ENCODE data around the gene SAMSN1.
"Not testable (repeated sequence)": the region's sequence is repeated elsewhere in the genome, so short reads cannot be mapped to it uniquely, and the experiment has no call there.

Gene SAMSN1

DNA sequence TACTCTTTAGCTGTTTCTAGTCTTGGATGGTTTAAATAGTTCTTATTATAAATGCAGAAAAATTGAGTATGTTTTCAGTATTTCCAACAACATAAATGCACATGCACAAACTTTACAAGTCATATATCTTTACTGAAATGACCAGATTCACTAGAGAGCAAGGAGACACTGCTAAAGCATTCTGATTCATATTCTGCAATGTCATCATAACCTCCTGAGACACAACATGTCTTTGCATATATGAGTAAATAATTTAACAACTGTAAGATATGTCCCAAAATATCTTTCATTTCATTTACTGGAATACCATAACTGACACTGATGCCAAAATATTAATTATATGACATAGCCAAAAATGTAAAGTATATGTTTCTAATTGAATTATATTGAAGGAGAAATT lies 16.8 kb upstream of the SAMSN1 start:
- DNase-seq: no peak

DNA sequence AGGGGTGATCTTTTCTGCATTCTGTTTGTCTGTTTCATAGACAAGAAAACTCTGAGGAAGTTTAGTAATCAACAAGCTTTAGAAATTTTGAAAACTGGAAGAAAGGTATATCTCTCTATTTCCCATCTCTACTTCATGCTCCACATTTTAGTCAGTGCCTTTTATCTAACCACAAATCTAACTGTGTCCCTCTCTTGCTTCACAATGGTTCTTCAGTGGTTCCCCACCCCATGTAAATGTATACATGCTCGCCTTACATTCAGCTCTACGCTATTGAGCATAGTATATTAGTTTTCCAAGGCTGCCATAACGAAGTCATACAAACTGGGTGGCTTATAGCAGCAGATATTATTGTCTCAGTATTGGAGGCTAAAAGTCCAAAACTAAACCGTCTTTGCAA lies 14.4 kb upstream of the SAMSN1 start:
- DNase-seq: no peak

DNA sequence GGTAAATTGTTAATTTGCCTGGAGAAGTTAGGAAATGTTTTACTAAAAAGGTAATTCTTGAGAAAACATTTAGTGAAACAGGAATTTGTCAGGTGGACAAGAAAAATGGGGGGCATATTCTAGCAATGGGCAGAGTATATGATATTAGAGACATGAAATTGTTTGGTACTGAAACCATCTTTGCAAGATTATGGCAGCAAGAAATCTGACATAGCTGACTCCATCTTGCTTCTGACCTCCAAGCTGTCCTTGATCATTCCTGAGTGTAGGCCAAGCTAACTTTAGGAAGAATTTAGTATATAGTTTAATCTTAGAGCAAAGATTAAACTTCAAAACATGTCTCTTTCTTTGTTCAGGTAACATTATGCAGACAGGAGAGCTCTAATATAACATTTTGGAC lies 14.0 kb upstream of the SAMSN1 start:
- DNase-seq: no peak

DNA sequence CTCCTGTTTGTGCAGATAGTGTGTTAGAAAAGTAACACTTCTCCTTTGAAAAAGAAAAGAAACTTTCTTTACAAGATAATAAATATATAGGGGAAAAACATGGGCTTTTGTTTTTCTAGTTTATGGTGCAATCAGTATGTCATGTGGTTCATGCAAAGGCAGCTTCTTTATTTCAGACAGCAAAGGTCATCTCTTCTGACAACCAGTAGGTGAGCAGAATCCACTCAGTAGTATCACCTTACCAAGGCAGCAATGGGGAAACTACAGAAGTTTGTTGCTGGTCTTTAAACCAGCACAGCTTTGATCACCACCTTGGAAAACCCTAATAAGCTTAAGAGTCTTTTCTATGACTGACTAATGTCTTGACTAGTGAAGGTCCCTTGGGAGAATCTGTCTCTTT lies 13.0 kb upstream of the SAMSN1 start:
- no peak for DNase-seq

DNA sequence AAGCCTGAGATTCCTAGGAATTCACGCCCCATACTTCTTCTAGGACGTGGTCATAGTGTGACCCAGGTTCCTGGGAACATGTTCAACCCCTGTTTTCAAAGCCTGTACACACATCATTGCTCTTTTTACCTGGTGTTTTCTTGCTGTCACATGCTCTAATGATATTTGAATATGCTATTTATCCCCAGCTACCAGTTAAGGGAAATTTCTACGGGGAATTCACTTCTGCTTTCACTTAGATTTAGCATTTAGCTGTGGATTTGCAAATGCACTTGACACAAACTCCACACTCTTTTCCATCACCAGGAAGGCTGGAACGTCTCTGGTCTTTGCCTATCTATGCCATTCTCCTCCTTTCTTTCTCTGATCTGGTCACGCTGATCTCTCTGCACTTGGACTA lies 11.3 kb upstream of the SAMSN1 start:
- no peak for DNase-seq

DNA sequence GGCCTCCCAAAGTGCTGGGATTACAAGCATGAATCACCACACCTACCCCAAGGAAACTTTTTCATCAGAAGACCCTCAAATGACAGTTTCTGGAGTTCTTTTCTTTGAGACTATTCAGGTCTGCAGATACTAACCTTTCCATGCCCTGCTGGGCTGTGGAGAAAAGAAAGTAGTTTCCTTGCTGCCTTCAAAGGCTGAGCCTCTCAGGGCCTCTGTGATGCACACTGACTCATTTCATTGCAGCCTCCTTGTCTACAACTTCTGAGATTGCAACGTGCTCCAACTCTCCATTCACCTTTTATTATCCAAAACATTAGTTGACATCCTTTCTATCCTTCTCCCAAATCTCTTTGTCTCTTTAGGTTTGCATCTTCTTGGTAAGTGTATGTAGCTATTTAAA lies 8.8 kb upstream of the SAMSN1 start:
- peak; percentile 25 for DNase-seq

DNA sequence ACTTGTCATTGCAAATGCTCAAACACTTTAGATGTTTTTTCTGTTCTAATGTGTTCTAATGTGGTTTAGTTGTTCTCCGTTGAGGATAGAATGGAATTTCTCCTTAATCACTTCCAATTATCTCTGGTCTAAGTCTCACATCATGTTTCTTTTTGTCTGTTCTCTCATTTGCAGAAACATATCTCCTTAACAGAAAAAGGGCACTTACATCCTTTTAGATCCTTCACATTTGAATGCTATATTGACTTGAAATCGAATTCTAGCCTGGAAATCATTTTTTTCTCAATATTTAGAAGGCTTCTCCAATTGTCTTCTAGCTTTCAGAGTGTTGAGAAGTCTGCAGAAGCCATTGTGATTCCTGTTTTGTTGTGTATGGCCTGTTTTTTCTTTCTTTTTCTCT lies 7.3 kb upstream of the SAMSN1 start:
- DNase-seq: no peak

DNA sequence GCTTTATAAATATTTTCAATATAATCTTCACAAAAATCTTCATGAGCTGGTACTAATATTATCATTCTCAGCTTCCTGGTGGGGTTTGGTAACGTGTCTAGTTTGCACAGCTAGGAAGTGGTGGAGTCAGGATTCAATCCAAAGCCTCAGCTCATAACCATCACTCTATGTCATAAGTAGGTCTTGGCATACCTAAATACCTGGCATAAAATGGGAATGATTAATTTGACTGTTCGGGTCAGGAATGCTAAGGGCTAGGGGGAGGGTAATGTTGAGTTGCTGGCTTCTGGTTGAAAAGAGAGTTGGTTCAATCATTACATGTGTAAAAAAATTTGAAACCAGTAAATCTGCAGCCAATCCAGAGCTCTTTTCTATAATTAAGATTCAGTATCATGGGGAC lies 5.6 kb upstream of the SAMSN1 start:
- DNase-seq: no peak

DNA sequence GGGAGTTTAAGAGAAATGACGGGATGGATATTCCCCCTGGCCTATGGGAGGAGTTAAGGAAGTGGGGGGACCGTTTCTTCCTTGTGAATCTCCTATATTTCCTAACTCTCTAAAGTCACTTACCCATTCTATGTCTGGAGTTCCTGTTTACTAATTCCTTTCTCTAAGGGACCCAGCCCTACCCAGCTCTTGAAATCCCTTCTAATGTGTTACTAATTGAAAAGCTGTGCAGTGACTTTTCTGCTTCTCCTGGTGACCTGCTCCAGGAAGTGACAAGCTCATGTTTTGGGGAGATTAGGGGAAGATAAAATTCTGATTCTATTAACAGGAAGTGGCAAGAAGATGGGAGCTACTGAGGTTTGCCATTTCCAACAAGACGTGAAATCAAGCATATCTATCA lies 4.0 kb upstream of the SAMSN1 start:
- no peak for DNase-seq

DNA sequence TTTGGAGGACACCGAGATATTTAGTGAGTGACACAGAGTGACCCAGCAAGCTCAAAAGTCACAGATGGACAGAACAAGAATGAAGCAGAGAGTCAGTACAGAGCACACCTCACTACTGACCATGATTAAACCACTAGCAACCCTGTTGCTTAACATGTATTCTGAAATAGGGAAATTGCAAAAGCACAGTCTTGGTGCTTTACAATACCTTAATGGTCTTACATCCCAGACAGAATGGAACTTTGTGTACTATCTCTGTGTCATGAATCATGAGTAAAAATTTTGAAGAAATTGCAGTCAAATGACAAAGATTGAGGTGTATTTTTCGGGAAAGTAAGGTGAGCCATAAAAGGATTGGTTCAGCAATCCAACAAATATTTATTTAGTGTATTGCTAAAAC lies 2.7 kb upstream of the SAMSN1 start:
- no peak for DNase-seq

DNA sequence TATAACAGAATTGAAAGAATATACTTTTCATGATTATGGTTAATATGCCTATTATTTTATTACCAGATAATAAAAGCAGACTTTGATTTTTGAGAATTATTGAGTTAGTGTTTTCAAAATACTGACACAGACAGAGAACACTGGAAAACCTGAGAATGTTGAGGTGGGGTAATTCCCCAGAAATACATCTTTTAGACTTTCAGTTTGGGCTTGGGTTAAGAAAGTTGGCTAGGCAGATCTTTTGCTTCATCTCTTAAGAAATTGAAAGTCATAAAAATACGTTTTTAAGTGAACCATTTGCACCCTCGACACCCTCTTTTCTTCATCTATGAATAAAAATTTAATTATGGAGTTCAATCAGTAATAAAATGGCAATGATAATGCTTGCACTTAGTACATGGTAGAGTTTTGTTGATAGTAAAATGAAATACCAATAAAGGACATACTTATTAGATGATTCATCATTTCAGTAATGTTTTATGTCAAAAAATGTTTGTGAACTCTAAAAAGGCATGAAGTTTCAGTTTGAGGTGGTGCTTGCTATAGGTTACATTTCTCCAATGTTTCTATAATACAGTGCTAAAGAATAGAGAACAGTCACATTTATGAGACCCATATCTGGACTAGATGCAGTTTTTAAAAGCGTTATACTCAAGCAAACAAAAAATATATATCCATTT lies 1.9 kb upstream of the SAMSN1 start:
- no peak for DNase-seq

DNA sequence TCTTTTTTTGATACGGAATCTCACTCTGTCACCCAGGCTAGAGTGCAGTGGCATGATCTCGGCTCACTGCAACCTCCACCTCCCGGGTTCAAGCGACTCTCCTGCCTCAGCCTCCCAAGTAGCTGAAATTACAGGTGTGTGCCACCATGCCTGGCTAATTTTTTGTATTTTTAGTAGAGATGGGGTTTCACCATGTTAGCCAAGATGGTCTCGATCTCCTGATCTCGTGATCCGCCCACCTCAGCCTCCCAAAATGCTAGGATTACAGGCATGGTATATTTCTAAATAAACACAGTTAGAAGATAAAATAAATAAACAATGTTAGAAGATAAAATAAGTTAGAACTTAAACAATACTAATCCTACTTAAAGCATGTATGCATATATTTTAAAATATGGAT lies 604 bp upstream of the SAMSN1 start:
- DNase-seq: not testable (repeated sequence)

DNA sequence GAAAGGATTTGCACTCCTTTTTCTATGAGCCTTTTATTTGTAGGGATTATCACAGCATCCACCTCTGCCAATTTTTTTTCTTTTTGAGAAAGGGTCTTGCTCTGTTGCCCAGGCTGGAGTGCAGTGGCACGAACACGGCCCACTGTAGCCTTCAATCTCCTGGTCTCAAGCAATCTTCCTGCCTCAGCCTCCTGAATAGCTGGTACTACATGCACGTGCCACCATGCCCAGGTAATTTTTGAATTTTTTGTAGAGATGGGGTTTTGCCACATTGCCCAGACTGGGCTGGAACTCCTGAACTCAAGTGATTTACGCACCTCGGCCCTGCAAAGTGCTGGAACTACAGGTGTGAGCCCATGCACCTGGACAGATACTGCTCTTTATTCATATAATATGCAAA lies 2.1 kb downstream of the SAMSN1 start:
- peak; percentile 26 for DNase-seq

DNA sequence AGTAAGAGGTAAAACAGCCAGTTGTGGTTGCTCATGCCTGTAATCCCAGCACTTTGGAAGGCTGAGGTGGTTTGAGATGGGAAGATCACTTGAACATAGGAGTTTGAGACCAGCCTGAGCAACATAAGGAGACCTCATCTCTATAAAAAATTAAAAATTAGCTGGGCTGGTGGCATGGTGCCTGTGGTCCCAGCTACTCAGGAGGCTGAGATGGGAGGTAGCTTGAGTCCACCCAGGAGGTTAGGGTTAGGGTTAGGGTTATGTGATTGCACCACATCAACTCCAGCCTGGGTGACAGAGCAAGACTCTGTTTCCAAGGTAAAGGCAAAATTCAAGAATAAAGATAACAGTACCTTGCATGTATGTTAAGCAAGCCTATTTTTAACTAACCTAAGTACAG lies 3.5 kb downstream of the SAMSN1 start:
- no peak for DNase-seq

DNA sequence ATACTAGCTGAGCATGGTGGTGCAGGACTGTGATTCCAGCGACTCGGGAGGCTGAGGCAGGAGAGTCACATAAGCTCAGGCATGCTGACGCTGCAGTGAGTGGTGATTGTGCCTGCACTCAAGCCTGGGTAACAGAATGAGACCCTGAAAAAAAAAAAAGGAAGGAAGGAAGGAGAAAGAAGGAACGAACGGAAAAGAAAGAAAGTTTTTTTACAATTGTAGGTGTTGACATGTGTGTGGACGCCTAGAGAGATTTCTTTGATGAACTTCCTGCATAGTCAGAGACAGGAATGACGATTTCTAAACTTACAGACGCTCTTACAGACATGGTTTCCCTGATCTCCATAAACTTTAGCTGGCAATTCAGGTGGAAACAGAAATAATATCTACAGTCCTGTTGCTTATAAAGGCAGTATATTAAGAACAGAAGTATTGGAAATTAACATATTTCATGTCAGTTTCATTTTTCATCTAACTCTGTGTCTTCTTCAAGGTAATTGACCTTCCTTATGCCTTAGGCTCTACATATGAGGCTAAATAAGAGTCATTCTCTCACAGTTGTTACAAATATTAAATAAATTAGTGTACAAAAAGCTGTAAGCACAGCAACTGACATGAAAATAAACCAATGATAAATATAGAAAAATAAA lies 4.1 kb downstream of the SAMSN1 start:
- peak; percentile 29 for DNase-seq

DNA sequence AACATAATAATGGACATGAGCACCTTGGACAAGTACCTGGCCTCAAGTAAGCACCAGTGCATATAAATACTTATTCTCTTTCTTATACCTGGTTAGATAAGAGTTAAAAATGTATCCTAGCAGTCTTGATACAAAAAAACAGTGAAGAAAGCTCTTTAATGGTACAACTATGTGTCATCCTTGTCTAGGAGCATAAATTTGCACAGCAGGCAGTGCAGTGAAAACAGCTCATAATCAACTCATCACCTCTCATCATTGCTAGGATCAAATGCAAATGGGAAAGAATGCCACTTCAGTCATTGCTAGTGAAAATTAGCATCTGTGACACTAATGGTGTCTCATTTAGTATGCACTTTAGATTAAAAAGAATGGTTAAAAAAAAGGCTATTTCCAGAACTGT lies 7.6 kb downstream of the SAMSN1 start:
- no peak for DNase-seq

DNA sequence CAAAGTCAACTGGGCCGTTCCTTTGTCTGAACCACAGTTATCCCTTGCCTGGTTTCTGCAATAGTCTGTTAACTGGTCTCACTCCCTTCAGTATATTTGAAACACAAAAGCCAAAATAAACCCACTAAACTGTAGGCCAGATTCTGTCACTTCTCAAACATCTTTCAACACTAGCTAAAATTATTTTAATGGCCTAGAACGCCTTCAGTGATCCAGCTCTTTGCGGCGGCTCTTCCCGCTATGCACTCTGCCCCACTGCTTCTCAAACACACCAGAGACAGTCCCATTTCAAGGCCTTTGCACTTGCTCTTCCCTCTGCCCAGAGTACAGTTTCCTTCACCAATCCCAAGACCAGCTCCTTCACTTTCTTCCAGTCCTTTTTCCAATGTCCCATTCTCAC lies 9.2 kb downstream of the SAMSN1 start:
- DNase-seq: no peak

DNA sequence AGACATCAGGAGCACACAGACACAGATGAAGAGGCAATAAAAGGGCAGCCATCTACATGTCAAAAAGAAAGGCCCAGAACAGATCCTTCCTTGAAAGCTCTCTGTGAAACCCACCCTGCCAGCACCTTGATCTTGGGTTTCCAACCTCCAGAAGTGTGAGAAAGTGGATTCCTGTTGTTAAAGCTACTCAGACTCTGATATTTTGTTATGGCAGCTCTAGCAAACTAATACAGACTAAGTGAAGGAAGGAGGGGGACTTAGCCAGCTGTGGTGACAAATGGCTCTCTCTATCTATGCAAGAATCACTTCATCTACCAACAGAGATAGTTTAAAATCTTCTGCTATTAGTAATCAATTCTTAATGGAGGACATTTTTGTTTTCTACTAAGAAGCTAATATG lies 10.4 kb downstream of the SAMSN1 start:
- no peak for DNase-seq

DNA sequence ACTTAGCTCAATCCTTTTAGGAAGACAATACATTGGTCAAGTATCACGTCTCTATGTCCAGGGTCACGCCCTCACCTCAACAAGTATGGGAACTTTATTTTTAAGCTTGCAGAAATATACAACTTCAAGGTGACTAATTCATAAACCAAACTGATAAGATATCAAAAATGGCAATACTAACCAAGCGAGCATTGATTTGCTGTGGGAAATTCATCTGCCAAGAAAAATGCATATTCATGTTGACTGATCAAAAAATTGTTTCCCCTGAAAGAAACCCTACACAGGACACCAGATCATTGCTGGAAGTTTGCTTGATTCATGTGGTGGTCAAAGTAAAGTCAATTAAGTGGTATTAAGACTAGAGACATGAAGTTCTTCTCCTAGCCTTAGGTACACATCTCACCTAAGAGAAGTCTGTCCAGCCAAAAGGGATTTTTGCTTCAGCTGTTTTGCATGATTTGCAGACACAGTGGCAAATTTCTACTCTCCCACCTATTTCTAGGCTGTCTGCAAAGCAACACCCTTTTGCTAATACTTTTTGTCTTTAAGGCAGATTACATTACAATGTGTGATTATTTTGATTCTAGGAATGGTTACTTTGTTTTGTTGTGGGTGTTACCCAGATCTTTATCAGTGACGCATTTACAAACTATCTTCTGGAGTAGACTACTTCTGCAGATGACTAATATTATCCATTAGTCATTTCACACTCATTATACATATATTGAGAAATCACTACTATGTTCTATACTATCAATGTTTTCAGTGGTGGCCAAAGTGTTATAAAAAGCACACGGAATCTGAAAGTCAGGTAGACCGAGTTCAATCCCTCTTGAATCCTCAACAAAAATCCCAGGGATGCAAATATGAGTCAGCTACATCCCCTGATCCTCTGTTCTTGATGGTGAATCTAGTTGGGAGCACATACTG lies 12.4 kb downstream of the SAMSN1 start:
- DNase-seq: peak; percentile 39

DNA sequence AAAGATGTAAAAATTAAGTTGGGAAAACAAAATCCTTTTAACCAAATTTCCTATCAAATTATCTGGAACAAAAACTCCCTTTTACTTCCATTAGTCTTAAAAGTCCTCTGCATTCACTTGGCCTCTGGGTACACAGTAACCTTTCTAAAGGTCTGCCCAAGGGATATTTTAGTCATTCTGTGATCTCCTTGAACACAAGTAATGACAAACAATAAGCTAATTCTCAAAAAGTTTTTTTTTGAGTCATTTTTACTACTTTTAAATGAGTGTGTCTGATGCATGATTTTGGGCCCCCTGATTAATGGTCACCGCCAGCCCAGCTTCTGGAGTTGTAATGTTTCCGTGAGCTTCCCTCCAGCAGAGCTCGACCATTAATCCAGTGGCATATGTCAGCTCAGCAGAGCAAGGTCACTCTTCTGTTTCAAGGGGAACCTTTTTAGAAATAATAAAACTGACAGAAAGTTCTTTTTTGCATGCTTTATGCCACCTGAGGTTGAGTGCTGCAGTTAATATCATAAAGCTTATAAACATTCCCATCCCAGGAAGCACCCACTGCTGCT lies 14.3 kb downstream of the SAMSN1 start:
- DNase-seq: peak; percentile 43

DNA sequence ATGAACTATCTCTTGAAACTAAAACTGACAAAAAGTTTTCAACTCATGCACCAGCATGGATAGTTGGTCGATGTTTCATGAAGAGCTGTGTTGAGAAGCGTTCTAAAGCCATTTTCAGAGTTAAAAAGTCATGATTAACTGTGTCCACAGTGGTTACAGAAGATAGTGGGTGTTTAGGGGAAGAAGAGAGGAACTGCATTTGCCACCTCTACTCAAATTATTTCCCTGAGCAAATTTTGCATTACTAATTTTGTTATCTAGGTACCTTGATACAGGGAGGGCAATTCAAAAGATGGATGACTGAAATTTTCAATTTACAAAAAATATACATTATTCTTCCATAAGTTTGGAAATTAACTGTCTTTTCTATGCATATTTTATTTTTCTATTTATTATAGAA lies 15.5 kb downstream of the SAMSN1 start:
- no peak for DNase-seq

DNA sequence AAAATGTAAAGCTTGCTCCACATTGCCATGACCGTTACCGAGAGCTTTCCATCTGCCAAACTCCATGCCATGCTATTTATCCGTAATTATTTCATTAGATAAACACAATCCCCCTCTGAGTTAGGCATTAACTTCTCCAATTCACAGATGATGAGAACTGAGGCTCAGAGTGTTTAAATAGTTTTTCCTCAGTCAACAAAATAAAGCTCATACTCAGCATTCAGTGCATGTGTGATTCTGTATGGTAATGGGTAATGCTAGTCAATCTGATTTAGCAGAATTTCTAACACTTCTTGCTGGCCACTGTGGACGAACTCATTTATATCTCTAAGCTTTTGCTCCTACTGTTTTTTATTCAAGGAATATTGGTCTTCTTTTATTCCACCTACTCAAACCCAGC lies 17.3 kb downstream of the SAMSN1 start:
- DNase-seq: no peak

Data from activated naive CD4-positive, alpha-beta T cell treated with Interleukin-2 at 50 U/mL for 16 hours (primary cell).